Bronchus fibroblast of lung (primary cell): Measurements from ENCODE around the gene WFS1. TPM values are rescaled to one million over a fixed set of nuclear protein-coding genes. Genes with fewer than 3 reads are reported as not detected.

ENCODE experiments used
- total RNA-seq: library from RNA; depleted of rRNA; stranded (reverse); fragments of >200 nt; gene quantifications from 2 replicates; pipeline ENCODE4 v1.2.3, GENCODE V29; 2015

WFS1 gene, protein sequence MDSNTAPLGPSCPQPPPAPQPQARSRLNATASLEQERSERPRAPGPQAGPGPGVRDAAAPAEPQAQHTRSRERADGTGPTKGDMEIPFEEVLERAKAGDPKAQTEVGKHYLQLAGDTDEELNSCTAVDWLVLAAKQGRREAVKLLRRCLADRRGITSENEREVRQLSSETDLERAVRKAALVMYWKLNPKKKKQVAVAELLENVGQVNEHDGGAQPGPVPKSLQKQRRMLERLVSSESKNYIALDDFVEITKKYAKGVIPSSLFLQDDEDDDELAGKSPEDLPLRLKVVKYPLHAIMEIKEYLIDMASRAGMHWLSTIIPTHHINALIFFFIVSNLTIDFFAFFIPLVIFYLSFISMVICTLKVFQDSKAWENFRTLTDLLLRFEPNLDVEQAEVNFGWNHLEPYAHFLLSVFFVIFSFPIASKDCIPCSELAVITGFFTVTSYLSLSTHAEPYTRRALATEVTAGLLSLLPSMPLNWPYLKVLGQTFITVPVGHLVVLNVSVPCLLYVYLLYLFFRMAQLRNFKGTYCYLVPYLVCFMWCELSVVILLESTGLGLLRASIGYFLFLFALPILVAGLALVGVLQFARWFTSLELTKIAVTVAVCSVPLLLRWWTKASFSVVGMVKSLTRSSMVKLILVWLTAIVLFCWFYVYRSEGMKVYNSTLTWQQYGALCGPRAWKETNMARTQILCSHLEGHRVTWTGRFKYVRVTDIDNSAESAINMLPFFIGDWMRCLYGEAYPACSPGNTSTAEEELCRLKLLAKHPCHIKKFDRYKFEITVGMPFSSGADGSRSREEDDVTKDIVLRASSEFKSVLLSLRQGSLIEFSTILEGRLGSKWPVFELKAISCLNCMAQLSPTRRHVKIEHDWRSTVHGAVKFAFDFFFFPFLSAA
- total RNA-seq = 19.8 and 22.9 TPM in 2 replicates

DNA sequence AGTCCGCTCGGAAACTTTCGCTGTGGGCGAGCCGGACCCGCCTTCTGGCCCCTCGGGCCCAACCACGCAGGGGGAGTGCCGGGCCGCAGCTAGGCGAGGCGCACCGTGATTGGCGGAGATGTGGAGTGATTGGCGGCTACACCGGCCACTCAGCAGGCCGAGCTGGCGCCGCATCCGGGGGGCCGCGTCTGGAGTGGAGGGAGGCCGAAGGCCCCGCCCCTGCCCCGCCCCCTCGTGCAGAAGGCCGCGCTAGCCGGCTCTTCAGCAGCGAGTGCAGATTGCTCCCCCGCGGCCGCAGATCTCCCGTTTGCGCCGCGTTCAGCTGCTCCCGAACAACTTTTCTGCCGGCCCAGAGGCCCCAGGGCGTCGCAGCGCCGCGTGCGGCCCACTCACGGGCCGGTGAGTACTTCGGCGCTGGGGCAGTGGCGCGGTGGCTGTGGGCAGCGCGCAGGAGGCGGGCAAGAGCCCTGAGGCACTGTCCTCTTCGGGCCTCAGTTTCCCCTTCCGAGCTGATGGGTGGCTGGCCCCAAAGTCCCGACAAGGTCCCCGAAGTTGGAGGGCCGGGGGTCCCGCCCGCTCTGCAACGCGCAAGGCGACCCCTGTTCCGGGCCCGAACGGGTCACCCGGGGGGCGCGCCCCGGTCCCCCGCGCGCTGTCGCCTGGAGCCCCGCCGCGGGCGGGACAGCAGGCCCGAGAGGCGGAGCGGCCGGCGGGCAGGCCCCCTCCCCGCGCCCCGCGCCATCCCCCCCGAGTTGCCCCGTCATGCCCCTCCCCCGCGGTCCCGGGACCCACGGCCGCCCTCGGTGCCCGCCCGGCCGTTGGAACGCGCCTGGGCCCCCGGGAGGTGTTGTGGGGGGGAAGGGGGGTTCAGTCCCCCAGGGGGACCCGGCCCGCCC lies at the start of gene WFS1:
TSS of gene WFS1 (plus strand) at position 235 of the 896 bp plus-strand sequence. CDS start 7,606 bp downstream, outside the sequence.

Other genes starting within 250 kb of the WFS1 start
- not detected in 2 replicates for gene JAKMIP1, start 69.3 kb upstream of the WFS1 start, total RNA-seq
- 0.15 and 1.0 TPM in 2 replicates for gene PPP2R2C, start 202.8 kb downstream of the WFS1 start, total RNA-seq